ENCODE data around the gene RRAS. TPM values are rescaled to one million over a fixed set of nuclear protein-coding genes. Genes with fewer than 3 reads are reported as not detected.

RRAS gene
- total RNA-seq, 1 experiment from 2014 or later = 55.9 TPM

- H3K4me1 ChIP-seq (ENCODE audit: control insufficient read depth in 1 of 2, insufficient read depth in 2 of 2, low read length in 2 of 2) = no peaks in the 10 kb centered on the region
- ChIA-PET CTCF (no interaction called here), POLR2A (no interaction called here), RAD21 (ENCODE audit: low non-redundant PET in 1 of 2, low total read pairs in 2 of 2, uncharacterized antibody in 2 of 2, unreplicated experiment in 2 of 2) (no interaction called here)
- no peak overlapping the region for H3K27ac ChIP-seq (ENCODE audit: low read depth, low read length)
- BruUV-seq (replicated peaks) = no TSS peak
- no peaks in the 10 kb centered on the region for H3K9me3 ChIP-seq (ENCODE audit: control insufficient read depth in 1 of 2, insufficient read depth in 1 of 2, low read depth in 1 of 2, low read length in 2 of 2)
- no peak for DNase-seq (ENCODE audit: low read depth, low spot score)
- no peak overlapping the region for H3K4me2 ChIP-seq (ENCODE audit: low read length)
- TF ChIP-seq SRF (IDR thresholded peaks at IDR 0.05; ENCODE audit: low read depth) = no peak
- TF ChIP-seq ELF1 (IDR thresholded peaks at IDR 0.05; ENCODE audit: borderline replicate concordance, low read depth) = no peak
- no peak for TF ChIP-seq CTCF (IDR thresholded peaks at IDR 0.05 in 2 of 3, conservative IDR thresholded peaks at IDR 0.05 in 1 of 3; ENCODE audit: borderline replicate concordance in 1 of 3, insufficient read depth in 1 of 3, low read depth in 2 of 3, low read length in 2 of 3)
- no peak for TF ChIP-seq EZH2 (IDR thresholded peaks at IDR 0.05)
- TF ChIP-seq ATF3 (IDR thresholded peaks at IDR 0.05) = no peak
- TF ChIP-seq SIN3A (IDR thresholded peaks at IDR 0.05; ENCODE audit: low read depth) = no peak
- no peak for TF ChIP-seq YY1 (IDR thresholded peaks at IDR 0.05; ENCODE audit: extremely low read depth, insufficient replicate concordance, low read depth, low read length)
- no peak for TF ChIP-seq POLR2AphosphoS5 (IDR thresholded peaks at IDR 0.05; ENCODE audit: low read depth, low read length)
- no peak for TF ChIP-seq FOSL1 (IDR thresholded peaks at IDR 0.05; ENCODE audit: low read depth)
- no peak for TF ChIP-seq MAX (IDR thresholded peaks at IDR 0.05)
- TF ChIP-seq ZBTB33 (IDR thresholded peaks at IDR 0.05; ENCODE audit: extremely low read depth, insufficient replicate concordance, low read length) = no peak
- TF ChIP-seq JUND (IDR thresholded peaks at IDR 0.05) = no peak
- no peak overlapping the region for H2AFZ ChIP-seq (ENCODE audit: low read depth, low read length, poor library complexity, severe bottlenecking)
- H3K79me2 ChIP-seq (ENCODE audit: insufficient read depth, low read length) = peaks cover 61% of the 10 kb centered on the region
- no peaks in the 10 kb centered on the region for H3K27me3 ChIP-seq (ENCODE audit: insufficient read depth, low read length)
- H3K9me2 ChIP-seq (ENCODE audit: insufficient read depth) = no peaks in the 10 kb centered on the region
- H3K36me3 ChIP-seq (ENCODE audit: control insufficient read depth in 1 of 2, insufficient read depth in 2 of 2, low read length in 2 of 2) = peaks cover 33 to 46% of the 10 kb centered on the region in 2 experiments; a peak in 3 of 4 replicates
- H4K20me1 ChIP-seq (ENCODE audit: insufficient read depth) = no peaks in the 10 kb centered on the region
- no peak overlapping the region for H3K4me3 ChIP-seq (replicated peaks in 1 of 2; ENCODE audit: low read depth in 1 of 2, low read length in 2 of 2)
- intact Hi-C loops (cut with micrococcal nuclease) = no loop called here
- H3K9ac ChIP-seq (ENCODE audit: low read length) = no peak overlapping the region
- no peak for ATAC-seq
These were observed 40.3 kb downstream of the RRAS start for GRCh38 chr19:49599378-49600295.

Data from HCT116 (cell line).